ENCODE data around the gene SEMA5A.

GRCh38 chr5:9066349-9066748 is 479.5 kb downstream of the SEMA5A start:
- TF ChIP-seq CTCF (IDR thresholded peaks at IDR 0.05) (no peak), POLR2A (IDR thresholded peaks at IDR 0.05) (no peak)

Measured in breast epithelium (tissue), 3 donors.